Pancreas (tissue), 10 donors: ENCODE results near the gene CTSC. TPM values are rescaled to one million over a fixed set of nuclear protein-coding genes. Genes with fewer than 3 reads are reported as not detected.

Experiments used
- ATAC-seq, 4 donors: fragments of 200-7000 bp; cut with Tn5 transposase; one replicate each; pipeline versions ENCODE4 v1.8.0 to v1.9.1; 2020; ENCODE audit warnings: mild to moderate bottlenecking in 4 of 4, moderate library complexity in 4 of 4
- DNase-seq, 6 donors: peaks; one replicate each; pipeline ENCODE4 v3.0.0-alpha.2; 2020
- FAIRE-seq: peaks from 2 replicates; lab custom pipeline; 2012; peaks lifted over from hg19 to GRCh38; lab: Jason Lieb, UNC
- H3K27ac ChIP-seq, 4 donors: fragments of 200-600 bp; sonication (generic); 1 replicate in 3 of 4; 2 replicates in 1 of 4; pipeline versions ENCODE4 v1.5.0 to v1.8.0; 2020
- H3K27me3 ChIP-seq, 4 donors: fragments of 200-600 bp; one replicate each; pipeline ENCODE4 v1.8.0; 2021
- H3K36me3 ChIP-seq, 3 donors: fragments of 200-600 bp; sonication (generic) in 1 of 3; one replicate each; pipeline versions ENCODE4 v1.5.0 to v1.8.0; 2020 to 2021
- H3K4me1 ChIP-seq, 3 donors: fragments of 200-600 bp; one replicate each; pipeline ENCODE4 v1.8.0; 2021
- H3K4me3 ChIP-seq, 4 donors: fragments of 200-600 bp; sonication (generic) in 2 of 4; one replicate each; pipeline versions ENCODE4 v1.5.0 to v1.8.0; 2020 to 2021
- H3K9me3 ChIP-seq, 4 donors: fragments of 200-600 bp; one replicate each; pipeline ENCODE4 v1.8.0; 2021
- CTCF ChIP-seq, 4 donors: fragments of 200-600 bp; sonication (generic) in 3 of 4; IDR thresholded peaks; one replicate each; pipeline versions ENCODE4 v1.5.0 to v1.8.0; 2021; ENCODE audit warnings: antibody characterized with exemption in 4 of 4
- WGBS, 2 donors: extraction: QIAGEN DNeasy Blood & Tissue Kit; methylation state at CpG; one replicate each; pipeline ENCODE4 v1.1.7; 2013; 5-methylcytosine and 5-hydroxymethylcytosine counted together
- intact Hi-C, 3 donors: fragments of 100-400 bp; cut with DNase I; formaldehyde crosslinking; loops; one replicate each; pipeline versions ENCODE4 v1.11.1 to v1.14.2; 2022
- polyA plus RNA-seq, 2 donors: library from polyadenylated mRNA; stranded (reverse); fragments of 200-250 nt; gene quantifications; one replicate each; pipeline ENCODE4 v1.2.3, GENCODE V29; 2013
- total RNA-seq, 6 donors: library from RNA; stranded (reverse); fragmentation: NEBNext Ultra II Directional in 4 of 6; extraction: Animal tissue kit (Norgen Biotek cat#: 25700) in 4 of 6; gene quantifications; one replicate each; pipeline versions ENCODE4 v1.2.1 to v1.2.4, GENCODE V29; 2021 to 2023
- donor health status: healthy with polysubstance abuse.
- donor health status: DM: no; HTN: no; CAD: no; lungs with moderate emphysema.
- donor health status: DM: no; HTN: no; CAD: no.
- donor health status: control.
- donor health status: control.
- donor health status: Bipolar disorder and iron deficiency.
- donor health status: DM: yes; HTN: yes; CAD: no.
- donor health status: DM: no; HTN: no; CAD: no.
- donor health status: DM: no; HTN: no; CAD: no.
- donor health status: DM: yes; HTN: yes; CAD: no.

The CTSC gene
- total and polyA plus RNA-seq, 8 donors = 12.2 to 68.6 (median 22.2) TPM

- Histone ChIP-seq H3K4me3 (no peak overlapping the region), H3K36me3 (no peaks in the 10 kb centered on the region), H3K4me1 (no peaks in the 10 kb centered on the region), H3K27ac (no peak overlapping the region), H3K9me3 (no peaks in the 10 kb centered on the region), H3K27me3 (no peaks in the 10 kb centered on the region)
- TF ChIP-seq CTCF (IDR thresholded peaks at IDR 0.05) = no peak
- ATAC-seq (no peak), DNase-seq (no peak), FAIRE-seq (no peak)
- intact Hi-C loops = no loop called here
- WGBS, 2 donors = 96% methylated on average over 2 of the region's 2 CpGs
These were observed 33.2 kb upstream of the CTSC start for GRCh38 chr11:88370782-88371181.

- H3K4me1 ChIP-seq = no peaks in the 10 kb centered on the region
- no peaks in the 10 kb centered on the region for H3K27me3 ChIP-seq
- FAIRE-seq (no peak), ATAC-seq (no peak), DNase-seq (no peak)
- no peaks in the 10 kb centered on the region for H3K9me3 ChIP-seq
- no peak overlapping the region for H3K4me3 ChIP-seq
- no peak overlapping the region for H3K27ac ChIP-seq
- WGBS, 2 donors = 70 to 75% methylated on average over 3 of the region's 3 CpGs
- H3K36me3 ChIP-seq = no peaks in the 10 kb centered on the region
- intact Hi-C loops = no loop called here
- TF ChIP-seq CTCF (IDR thresholded peaks at IDR 0.05) = no peak
These were observed 29.8 kb upstream of the CTSC start for GRCh38 chr11:88367310-88367709.

DNA sequence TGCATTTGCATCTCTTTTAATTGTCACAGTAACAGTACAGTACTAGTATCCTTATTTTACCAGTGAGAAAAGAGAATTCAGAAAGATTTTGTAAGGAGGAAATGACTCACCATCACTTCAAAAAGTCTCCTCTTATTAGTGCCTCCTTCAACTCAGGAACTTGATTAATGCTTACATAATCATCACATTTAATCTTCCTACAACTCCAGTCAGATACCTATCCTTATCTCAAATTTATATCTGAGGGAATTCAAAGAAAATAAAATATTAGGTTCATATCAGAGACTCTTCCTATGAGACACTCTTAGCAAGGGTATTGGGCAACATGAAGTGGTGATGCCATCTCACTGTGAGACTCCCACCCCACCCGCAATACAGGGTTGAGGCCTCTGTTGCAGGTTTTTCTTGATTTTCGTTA, 26.1 kb upstream of the CTSC start:
- 81 to 85% methylated on average over 2 of the region's 2 CpGs for WGBS, 2 donors
- Histone ChIP-seq H3K27ac (no peak overlapping the region), H3K27me3 (no peaks in the 10 kb centered on the region), H3K36me3 (no peaks in the 10 kb centered on the region), H3K9me3 (no peaks in the 10 kb centered on the region), H3K4me1 (no peaks in the 10 kb centered on the region), H3K4me3 (no peak overlapping the region)
- FAIRE-seq = no peak
- no peak for ATAC-seq
- TF ChIP-seq CTCF (IDR thresholded peaks at IDR 0.05) = no peak
- no peak for DNase-seq
- intact Hi-C loops = no loop called here

GRCh38 chr11:88363004-88363403, 25.5 kb upstream of the CTSC start:
- ATAC-seq (no peak), DNase-seq (no peak), FAIRE-seq (no peak)
- no peaks in the 10 kb centered on the region for H3K27me3 ChIP-seq
- H3K4me3 ChIP-seq = no peak overlapping the region
- H3K9me3 ChIP-seq = no peaks in the 10 kb centered on the region
- intact Hi-C loops = no loop called here
- no peak for TF ChIP-seq CTCF (IDR thresholded peaks at IDR 0.05)
- H3K27ac ChIP-seq = no peak overlapping the region
- 40 to 56% methylated on average over 1 of the region's 1 CpG for WGBS, 2 donors
- no peaks in the 10 kb centered on the region for H3K36me3 ChIP-seq
- H3K4me1 ChIP-seq = no peaks in the 10 kb centered on the region

GRCh38 chr11:88360141-88360540, 22.6 kb upstream of the CTSC start:
- DNase-seq (no peak), FAIRE-seq (no peak), ATAC-seq (no peak)
- H3K27me3 ChIP-seq = no peaks in the 10 kb centered on the region
- H3K36me3 ChIP-seq = no peaks in the 10 kb centered on the region
- no peak for TF ChIP-seq CTCF (IDR thresholded peaks at IDR 0.05)
- no peak overlapping the region for H3K4me3 ChIP-seq
- no peak overlapping the region for H3K27ac ChIP-seq
- no peaks in the 10 kb centered on the region for H3K4me1 ChIP-seq
- WGBS, 2 donors = 59 to 62% methylated on average over 1 of the region's 1 CpG
- H3K9me3 ChIP-seq = no peaks in the 10 kb centered on the region
- intact Hi-C loops = no loop called here
